Suprapubic skin (tissue), 4 donors: ENCODE measurements around the gene SLC35F2.

Experiments
- EP300 ChIP-seq: sonication (generic); formaldehyde crosslinking; IDR thresholded peaks from one replicate; pipeline ENCODE4 v1.6.1; 2017; ENCODE audit warnings: antibody characterized with exemption
- POLR2A ChIP-seq, 2 donors: fragments of 450-650 bp; IDR thresholded peaks; one replicate each; pipeline ENCODE4 v1.6.1; 2017; ENCODE audit warnings: antibody characterized with exemption in 2 of 2, mild to moderate bottlenecking in 2 of 2, moderate library complexity in 2 of 2
- POLR2AphosphoS5 ChIP-seq, 3 donors: sonication (generic); formaldehyde crosslinking; IDR thresholded peaks; one replicate each; pipeline ENCODE4 v1.6.1; 2017; ENCODE audit warnings: antibody characterized with exemption in 3 of 3
- TF ChIP-seq, protein P1 (sequence below), 2 donors: fragments of 200-600 bp in 1 of 2; fragments of 450-650 bp in 1 of 2; sonication (generic) in 1 of 2; IDR thresholded peaks; one replicate each; pipeline ENCODE4 v1.5.1; 2016 to 2019; ENCODE audit warnings: antibody characterized with exemption in 2 of 2, mild to moderate bottlenecking in 1 of 2, moderate library complexity in 1 of 2

DNA sequence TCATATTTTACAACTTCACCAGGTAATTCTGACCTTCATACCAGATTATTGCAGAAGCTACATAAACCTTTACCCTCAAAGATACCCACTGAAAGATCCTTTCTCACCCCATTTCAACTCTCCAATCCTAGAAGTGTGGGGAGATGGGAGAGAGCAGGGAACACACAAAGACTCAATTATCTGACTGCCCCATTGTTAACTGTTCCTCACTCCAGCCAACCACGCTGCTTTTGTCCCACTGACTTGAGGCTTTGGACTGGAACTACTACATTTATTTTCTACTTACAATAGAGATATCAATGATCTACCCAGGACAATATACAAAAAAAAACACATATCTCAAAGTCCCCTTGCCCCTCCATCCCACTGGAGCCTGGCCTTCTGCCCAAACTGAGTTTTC lies 102.0 kb downstream of the SLC35F2 start:
- TF ChIP-seq, protein P1, sequence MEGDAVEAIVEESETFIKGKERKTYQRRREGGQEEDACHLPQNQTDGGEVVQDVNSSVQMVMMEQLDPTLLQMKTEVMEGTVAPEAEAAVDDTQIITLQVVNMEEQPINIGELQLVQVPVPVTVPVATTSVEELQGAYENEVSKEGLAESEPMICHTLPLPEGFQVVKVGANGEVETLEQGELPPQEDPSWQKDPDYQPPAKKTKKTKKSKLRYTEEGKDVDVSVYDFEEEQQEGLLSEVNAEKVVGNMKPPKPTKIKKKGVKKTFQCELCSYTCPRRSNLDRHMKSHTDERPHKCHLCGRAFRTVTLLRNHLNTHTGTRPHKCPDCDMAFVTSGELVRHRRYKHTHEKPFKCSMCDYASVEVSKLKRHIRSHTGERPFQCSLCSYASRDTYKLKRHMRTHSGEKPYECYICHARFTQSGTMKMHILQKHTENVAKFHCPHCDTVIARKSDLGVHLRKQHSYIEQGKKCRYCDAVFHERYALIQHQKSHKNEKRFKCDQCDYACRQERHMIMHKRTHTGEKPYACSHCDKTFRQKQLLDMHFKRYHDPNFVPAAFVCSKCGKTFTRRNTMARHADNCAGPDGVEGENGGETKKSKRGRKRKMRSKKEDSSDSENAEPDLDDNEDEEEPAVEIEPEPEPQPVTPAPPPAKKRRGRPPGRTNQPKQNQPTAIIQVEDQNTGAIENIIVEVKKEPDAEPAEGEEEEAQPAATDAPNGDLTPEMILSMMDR (IDR thresholded peaks at IDR 0.05) = no peak
- TF ChIP-seq POLR2A (IDR thresholded peaks at IDR 0.05) = no peak
- TF ChIP-seq POLR2AphosphoS5 (IDR thresholded peaks at IDR 0.05) = no peak
- TF ChIP-seq EP300 = no peak
